GM19238 (cell line): Measurements from ENCODE around the gene SMIM32.

ENCODE experiments used
- DNase-seq: peaks from one replicate; pipeline ENCODE4 v3.0.0; 2011; ENCODE audit warnings: low spot score; ENCODE audit not compliant: insufficient read length

Gene SMIM32

DNA sequence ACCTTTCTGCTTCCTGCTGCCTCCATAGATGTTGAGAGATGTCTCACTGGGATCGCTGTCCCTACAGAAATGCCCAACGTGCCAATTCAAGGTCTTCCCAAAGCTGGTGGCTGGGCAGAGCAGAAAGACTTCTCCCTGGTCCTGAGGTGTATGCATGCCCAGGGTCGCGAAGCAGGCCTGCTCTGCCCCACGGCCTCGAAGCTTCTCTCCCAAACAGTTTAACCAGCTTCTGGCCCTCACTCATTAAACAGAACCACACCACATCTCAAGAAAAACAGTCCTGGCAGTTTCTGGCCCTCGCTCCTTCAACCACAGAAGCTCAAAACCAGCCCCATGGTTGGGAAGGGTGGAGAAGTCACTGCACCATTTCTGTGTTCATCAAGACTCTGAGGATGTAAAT, 14.7 kb upstream of the SMIM32 start:
- no peak for DNase-seq

- DNase-seq, result no peak
These were observed 13.4 kb upstream of the SMIM32 start for GRCh38 chr5:136206361-136206760.

- DNase-seq, result no peak
These were observed 13.0 kb upstream of the SMIM32 start for GRCh38 chr5:136205941-136206340.

GRCh38 chr5:136205061-136205702, 12.2 kb upstream of the SMIM32 start:
- no peak for DNase-seq

- no peak for DNase-seq
These were observed 10.5 kb upstream of the SMIM32 start for GRCh38 chr5:136203303-136203922.

- DNase-seq, result no peak
These were observed 9.7 kb upstream of the SMIM32 start for GRCh38 chr5:136202469-136203205.

- no peak for DNase-seq
These were observed 8.9 kb upstream of the SMIM32 start for GRCh38 chr5:136201870-136202269.

- no peak for DNase-seq
These were observed 7.8 kb upstream of the SMIM32 start for GRCh38 chr5:136200761-136201160.

DNA sequence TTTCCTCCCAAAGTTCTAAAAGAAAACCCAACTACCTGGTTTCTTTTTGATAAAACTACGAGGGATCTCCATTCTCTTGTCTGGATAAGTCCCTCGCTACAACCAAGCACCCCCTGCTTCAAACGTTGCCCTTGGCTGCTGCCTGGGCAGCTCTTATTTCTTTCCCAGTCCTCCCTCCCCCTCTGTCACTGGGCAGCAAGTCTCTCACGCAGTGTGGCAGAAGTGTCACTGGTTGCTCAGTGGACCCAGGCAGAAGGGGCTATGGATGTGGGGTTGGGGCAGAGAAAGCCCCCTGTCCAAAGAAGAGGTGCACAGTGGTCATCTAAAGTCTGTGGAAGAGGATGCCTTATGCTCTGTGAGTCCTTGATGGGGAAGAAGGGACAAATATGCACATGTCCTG, 7.2 kb upstream of the SMIM32 start:
- DNase-seq, result no peak

DNA sequence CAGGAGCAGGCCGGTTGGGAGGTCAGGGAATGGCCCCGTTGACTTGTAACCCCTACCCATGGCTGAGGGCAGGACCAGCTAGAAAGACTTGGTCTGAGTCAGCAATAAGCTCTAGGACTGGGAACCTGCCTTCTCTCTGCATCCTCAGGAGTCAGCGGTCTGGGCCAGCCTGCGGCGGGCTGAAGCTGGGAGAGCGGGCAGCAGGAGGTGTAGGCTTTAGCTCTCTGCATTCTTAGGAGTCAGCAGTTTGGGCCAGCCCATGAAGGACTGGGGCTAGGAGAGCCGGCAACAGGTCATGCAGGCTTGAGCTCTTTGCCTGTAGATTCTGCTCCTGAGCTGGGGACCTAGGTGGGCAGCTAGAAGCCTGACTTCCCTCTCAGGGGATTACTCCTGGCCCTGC, 6.4 kb upstream of the SMIM32 start:
- DNase-seq, result no peak

DNA sequence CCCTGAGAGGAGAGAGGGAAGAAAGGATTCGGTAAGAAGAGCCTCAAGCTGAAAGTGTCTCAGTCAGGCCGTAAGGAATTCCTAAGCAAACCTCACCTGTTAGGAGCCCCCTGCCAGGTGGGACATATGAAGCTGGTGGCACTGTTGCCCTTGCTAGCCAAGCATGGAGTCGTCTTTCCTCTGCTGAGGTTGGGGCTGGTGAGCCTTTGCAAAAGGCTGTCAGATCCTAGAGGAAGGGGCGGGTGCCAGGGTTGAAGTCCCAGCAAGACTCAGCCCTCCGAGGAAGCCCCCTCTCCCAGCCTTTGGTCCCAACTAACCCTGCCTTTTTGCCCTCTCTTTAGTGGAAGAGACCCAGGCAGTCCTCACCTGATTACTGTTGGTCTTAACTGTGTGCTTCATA, 5.5 kb upstream of the SMIM32 start:
- DNase-seq, result no peak

GRCh38 chr5:136197462-136198142, 4.6 kb upstream of the SMIM32 start:
- no peak for DNase-seq

GRCh38 chr5:136195971-136196820, 3.2 kb upstream of the SMIM32 start:
- DNase-seq, result no peak

DNA sequence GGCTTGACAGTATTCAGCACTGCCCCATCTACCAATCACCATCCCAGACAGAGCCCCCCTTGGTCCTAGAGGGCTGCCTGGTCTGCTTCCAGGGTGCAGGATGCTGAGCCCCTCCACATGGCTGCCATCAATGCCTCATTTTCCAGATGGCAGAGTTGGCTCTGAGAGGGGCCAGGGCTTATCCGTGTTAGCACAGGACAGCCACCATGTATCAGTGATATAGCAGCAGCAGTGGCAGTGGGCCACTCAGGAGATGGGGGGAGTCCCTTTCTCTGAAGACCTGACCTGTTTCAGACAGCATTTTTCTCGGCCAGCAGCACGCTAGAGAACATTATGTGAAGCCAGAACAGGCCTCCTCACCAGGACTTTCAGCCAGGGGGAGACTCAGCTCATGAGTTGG, 1.6 kb upstream of the SMIM32 start:
- DNase-seq, result no peak

GRCh38 chr5:136193322-136193935, 467 bp upstream of the SMIM32 start:
- DNase-seq, result no peak

DNA sequence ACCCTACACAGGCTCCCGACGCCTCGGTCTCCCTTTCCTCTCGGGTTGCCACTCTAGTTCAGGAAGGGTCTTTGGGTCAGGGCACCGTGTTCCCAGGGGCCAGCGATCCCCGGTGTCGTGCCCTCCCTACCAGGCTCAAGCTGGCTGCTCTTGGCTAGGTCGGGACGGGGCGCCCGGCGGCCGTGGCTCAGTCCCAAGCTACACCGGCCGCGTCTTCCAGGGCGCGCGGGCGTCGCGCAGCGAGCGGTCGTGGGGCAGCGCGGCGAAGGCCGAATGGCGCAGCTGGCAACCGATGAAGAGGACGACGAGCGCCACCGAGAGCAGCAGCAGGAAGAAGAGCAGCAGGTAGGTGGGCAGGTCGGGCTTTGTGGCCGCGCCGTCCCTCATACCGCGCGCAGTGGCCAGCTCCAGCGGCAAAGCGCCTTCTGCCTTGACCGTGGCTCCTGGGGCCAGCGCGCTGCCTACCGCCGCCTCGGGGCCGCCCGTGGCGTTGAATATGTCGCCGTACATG, 892 bp downstream of the SMIM32 start:
- DNase-seq, result no peak

- DNase-seq, result no peak
These were observed 1.5 kb downstream of the SMIM32 start for GRCh38 chr5:136191304-136192014.

- no peak for DNase-seq
These were observed 2.1 kb downstream of the SMIM32 start for GRCh38 chr5:136190904-136191303.

DNA sequence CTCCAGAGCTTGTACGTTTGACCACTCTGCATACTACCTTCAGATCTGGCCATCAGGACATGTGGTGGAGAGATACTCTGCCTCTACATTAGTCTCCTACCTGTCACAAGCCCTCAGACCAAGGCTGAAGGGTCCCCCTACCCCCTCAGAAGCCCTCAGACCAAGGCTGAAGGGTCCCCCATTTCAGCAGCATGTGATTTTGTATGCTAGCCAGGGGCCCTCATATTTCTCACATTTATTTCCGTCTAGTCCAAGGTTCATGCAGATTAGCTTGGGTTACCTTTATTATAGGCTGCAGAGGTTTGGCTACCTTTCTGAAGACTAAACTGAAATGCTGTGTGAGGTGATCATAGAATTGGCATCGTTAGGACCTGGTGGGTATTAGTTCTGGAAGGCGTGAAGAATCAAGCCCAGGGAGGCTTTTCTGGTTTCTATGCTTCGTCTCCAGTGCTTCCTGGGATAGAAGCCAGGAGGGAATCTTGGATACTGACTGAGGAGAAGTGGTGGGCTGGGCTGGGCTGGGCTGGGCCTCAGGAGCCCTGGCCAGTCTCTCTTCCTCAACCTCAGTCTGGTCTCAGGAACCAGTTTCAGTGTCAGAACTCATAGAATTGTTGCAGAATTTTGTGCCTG, 2.8 kb downstream of the SMIM32 start:
- no peak for DNase-seq
